IMR-90 (cell line): Measurements from ENCODE around the gene PPFIA1. TPM values are rescaled to one million over a fixed set of nuclear protein-coding genes. Genes with fewer than 3 reads are reported as not detected.

Experiments used
- ATAC-seq: fragments of 200-7000 bp; cut with Tn5 transposase; 2 replicates; pipeline ENCODE4 v1.9.1; 2020; ENCODE audit warnings: low read depth, mild to moderate bottlenecking, moderate library complexity
- BruUV-seq: library from RNA; stranded (reverse); fragments of 400-500 nt; replicated peaks from 2 replicates; lab custom pipeline; 2021; lab: Mats Ljungman, UMichigan
- CTCF ChIA-PET: fragments of 300-600 bp; formaldehyde crosslinking; extraction: SDS; loops from one replicate; lab custom pipeline; 2021; ENCODE audit warnings: antibody characterized with exemption; lab: Yijun Ruan, JAX
- POLR2A ChIA-PET: fragments of 300-600 bp; sonication (Branson Sonifier 250); formaldehyde crosslinking; loops from one replicate; lab custom pipeline; 2022; ENCODE audit warnings: antibody characterized with exemption; ENCODE audit not compliant: unreplicated experiment; lab: Charles Lee
- DNase-seq: peaks from one replicate; pipeline ENCODE4 v3.0.0; 2013
- H2AFZ ChIP-seq: replicated peaks from 2 replicates; pipeline ENCODE3; 2013; ENCODE audit warnings: low read length, mild to moderate bottlenecking; ENCODE audit not compliant: poor library complexity
- H2AK5ac ChIP-seq: 2 replicates; pipeline ENCODE4 v1.6.1; 2013; ENCODE audit warnings: low read depth, low read length, inconsistent platforms
- H2AK9ac ChIP-seq: replicated peaks from 2 replicates; pipeline ENCODE3; 2013; ENCODE audit warnings: mild to moderate bottlenecking, low read depth, low read length, moderate library complexity; ENCODE audit not compliant: poor library complexity
- H2BK120ac ChIP-seq: 2 replicates; pipeline ENCODE4 v1.6.1; 2013; ENCODE audit warnings: low read depth, low read length, inconsistent platforms
- H2BK15ac ChIP-seq: 3 replicates; pipeline ENCODE4 v1.6.1; 2013; ENCODE audit warnings: low read depth, low read length, inconsistent platforms
- H2BK20ac ChIP-seq: 2 replicates; pipeline ENCODE4 v1.6.1; 2013; ENCODE audit warnings: low read depth, mild to moderate bottlenecking, inconsistent platforms, low read length, moderate library complexity
- H2BK5ac ChIP-seq: 2 replicates; pipeline ENCODE4 v1.6.1; 2013; ENCODE audit warnings: mild to moderate bottlenecking, low read depth, low read length, inconsistent platforms; ENCODE audit not compliant: poor library complexity, severe bottlenecking
- H3K14ac ChIP-seq: replicated peaks from 2 replicates; pipeline ENCODE4 v1.6.1; 2013; ENCODE audit warnings: low read depth, low read length, inconsistent platforms
- H3K18ac ChIP-seq: 2 replicates; pipeline ENCODE4 v1.6.1; 2013; ENCODE audit warnings: low read depth, low read length, control low read depth
- H3K23ac ChIP-seq: 2 replicates; pipeline ENCODE4 v1.6.1; 2013; ENCODE audit warnings: low read depth, low read length, inconsistent platforms
- H3K27ac ChIP-seq: 2 replicates; pipeline ENCODE4 v1.5.1; 2013; ENCODE audit warnings: mild to moderate bottlenecking, control low read depth, low read length; ENCODE audit not compliant: insufficient read depth
- H3K27me3 ChIP-seq: 2 replicates; pipeline ENCODE4 v1.6.1; 2013; ENCODE audit warnings: low read length; ENCODE audit not compliant: control insufficient read depth, insufficient read depth
- H3K36me3 ChIP-seq: 2 replicates; pipeline ENCODE4 v1.6.1; 2013; ENCODE audit warnings: low read length, mixed read lengths; ENCODE audit not compliant: control insufficient read depth, insufficient read depth
- H3K4ac ChIP-seq: 2 replicates; pipeline ENCODE4 v1.6.1; 2013; ENCODE audit warnings: low read depth, low read length, inconsistent platforms
- H3K4me1 ChIP-seq: 2 replicates; pipeline ENCODE4 v1.6.1; 2013; ENCODE audit warnings: low read length, mixed read lengths; ENCODE audit not compliant: control insufficient read depth, insufficient read depth
- H3K4me2 ChIP-seq: 2 replicates; pipeline ENCODE4 v1.6.1; 2013; ENCODE audit warnings: low read depth, mild to moderate bottlenecking, control low read depth, low read length, moderate library complexity
- H3K4me3 ChIP-seq: 2 replicates; pipeline ENCODE4 v1.5.1; 2013; ENCODE audit warnings: low read depth, mild to moderate bottlenecking, control low read depth, low read length, moderate library complexity; ENCODE audit not compliant: insufficient read depth
- H3K56ac ChIP-seq: 2 replicates; pipeline ENCODE4 v1.6.1; 2013; ENCODE audit warnings: low read length, inconsistent platforms; ENCODE audit not compliant: insufficient read depth; ENCODE audit errors: extremely low read depth
- H3K79me1 ChIP-seq, 2 experiments: 2 replicates each; pipeline ENCODE4 v1.6.1; 2013; ENCODE audit warnings: low read length in 2 of 2, inconsistent platforms in 1 of 2, low read depth in 1 of 2
- H3K9ac ChIP-seq: 2 replicates; pipeline ENCODE4 v1.6.1; 2013; ENCODE audit warnings: low read depth, low read length, control low read depth
- H3K9me1 ChIP-seq: 2 replicates; pipeline ENCODE4 v1.6.1; 2013; ENCODE audit warnings: low read length, inconsistent platforms; ENCODE audit not compliant: insufficient read depth
- H3K9me3 ChIP-seq: 2 replicates; pipeline ENCODE4 v1.6.1; 2013; ENCODE audit warnings: low read length; ENCODE audit not compliant: control insufficient read depth, insufficient read depth
- H4K20me1 ChIP-seq: 2 replicates; pipeline ENCODE4 v1.6.1; 2013; ENCODE audit warnings: low read length, inconsistent platforms; ENCODE audit not compliant: insufficient read depth
- H4K5ac ChIP-seq: 2 replicates; pipeline ENCODE4 v1.6.1; 2013; ENCODE audit warnings: mild to moderate bottlenecking, low read depth, low read length, control low read depth
- H4K8ac ChIP-seq, 2 experiments: 2 replicates each; pipeline ENCODE4 v1.6.1; 2013; ENCODE audit warnings: low read depth in 2 of 2, low read length in 2 of 2, control low read depth in 1 of 2, inconsistent platforms in 1 of 2
- H4K91ac ChIP-seq: 2 replicates; pipeline ENCODE4 v1.6.1; 2013; ENCODE audit warnings: low read depth, low read length, inconsistent platforms; ENCODE audit not compliant: insufficient read depth
- BHLHE40 ChIP-seq: fragments of 150-350 bp; IDR thresholded peaks from 2 replicates; pipeline ENCODE4 v1.6.1; 2016; ENCODE audit warnings: mild to moderate bottlenecking, low read depth, low read length
- CEBPB ChIP-seq: IDR thresholded peaks from 2 replicates; pipeline ENCODE4 v1.6.1; 2012; ENCODE audit warnings: low read depth, low read length, improper control_type of control experiment
- CHD1 ChIP-seq: IDR thresholded peaks from 2 replicates; pipeline ENCODE4 v1.6.1; 2012; ENCODE audit warnings: low read depth, low read length, improper control_type of control experiment
- CTCF ChIP-seq: conservative IDR thresholded peaks from 2 replicates; pipeline ENCODE4 v1.5.1; 2012; ENCODE audit warnings: mild to moderate bottlenecking, low read depth, low read length, improper control_type of control experiment
- ELK1 ChIP-seq: fragments of 150-350 bp; IDR thresholded peaks from 2 replicates; pipeline ENCODE4 v1.6.1; 2016; ENCODE audit warnings: low read depth, mild to moderate bottlenecking, low read length, moderate library complexity, borderline replicate concordance
- FOS ChIP-seq: fragments of 150-350 bp; IDR thresholded peaks from 2 replicates; pipeline ENCODE4 v1.6.1; 2016; ENCODE audit warnings: low read depth, low read length
- MAFK ChIP-seq: IDR thresholded peaks from 2 replicates; pipeline ENCODE4 v1.6.1; 2012; ENCODE audit warnings: low read depth, low read length, improper control_type of control experiment
- MAZ ChIP-seq: IDR thresholded peaks from 2 replicates; pipeline ENCODE4 v1.6.1; 2012; ENCODE audit warnings: low read depth, mild to moderate bottlenecking, low read length, improper control_type of control experiment, moderate library complexity, borderline replicate concordance
- MXI1 ChIP-seq: IDR thresholded peaks from 2 replicates; pipeline ENCODE4 v1.6.1; 2012; ENCODE audit warnings: low read depth, mild to moderate bottlenecking, low read length, moderate library complexity, borderline replicate concordance
- NFE2L2 ChIP-seq: fragments of 150-350 bp; IDR thresholded peaks from 2 replicates; pipeline ENCODE4 v1.6.1; 2016; ENCODE audit warnings: low read depth, mild to moderate bottlenecking, low read length
- POLR2A ChIP-seq: IDR thresholded peaks from 2 replicates; pipeline ENCODE4 v1.6.1; 2012; ENCODE audit warnings: mild to moderate bottlenecking, low read depth, low read length
- RAD21 ChIP-seq: IDR thresholded peaks from 2 replicates; pipeline ENCODE4 v1.6.1; 2012; ENCODE audit warnings: low read length, improper control_type of control experiment
- RCOR1 ChIP-seq: IDR thresholded peaks from 2 replicates; pipeline ENCODE4 v1.6.1; 2012; ENCODE audit warnings: mild to moderate bottlenecking, low read length, improper control_type of control experiment; ENCODE audit not compliant: insufficient replicate concordance
- RFX5 ChIP-seq: IDR thresholded peaks from 2 replicates; pipeline ENCODE4 v1.8.0; 2012; ENCODE audit warnings: low read depth, mild to moderate bottlenecking, low read length, moderate library complexity
- SMC3 ChIP-seq: fragments of 150-350 bp; IDR thresholded peaks from 2 replicates; pipeline ENCODE4 v1.6.1; 2016; ENCODE audit warnings: low read depth, mild to moderate bottlenecking, antibody characterized with exemption, low read length, moderate library complexity
- USF2 ChIP-seq: fragments of 150-350 bp; IDR thresholded peaks from 2 replicates; pipeline ENCODE4 v1.6.1; 2017; ENCODE audit warnings: mild to moderate bottlenecking, antibody characterized with exemption, low read length, low read depth
- WGBS, 2 experiments: methylation state at CpG; one replicate each; pipeline versions ENCODE4 v1.1.5 to v1.1.7; 2013; ENCODE audit warnings: missing lambda C conversion rate in 2 of 2; ENCODE audit not compliant: insufficient read length in 1 of 2; ENCODE audit errors: extremely low coverage in 2 of 2; 5-methylcytosine and 5-hydroxymethylcytosine counted together
- dilution Hi-C: fragments of 300-500 bp; cut with HindIII; formaldehyde crosslinking; loops from one replicate; pipeline ENCODE4 v1.14.3; 2018; ENCODE audit warnings: low sequenced_read_pairs; ENCODE audit not compliant: unreplicated experiment
- in situ Hi-C: fragments of 300-500 bp; cut with MboI; formaldehyde crosslinking; loops from 3 replicates; pipeline ENCODE4 v1.14.3; 2019; ENCODE audit warnings: low sequenced_read_pairs, inconsistent platforms, mixed read lengths
- intact Hi-C: fragments of 100-400 bp; cut with micrococcal nuclease; formaldehyde crosslinking; loops from 2 replicates; pipeline ENCODE4 v1.10.0; 2022
- polyA plus RNA-seq, 3 experiments: library from polyadenylated mRNA; depleted of rRNA; stranded (reverse); fragments of >200 nt; gene quantifications; 2 replicates each; pipeline ENCODE4 v1.2.3, GENCODE V29; 2012; ENCODE audit warnings: low replicate concordance in 1 of 3
- total RNA-seq: library from RNA; depleted of rRNA; stranded (reverse); fragments of >200 nt; gene quantifications from 2 replicates; pipeline ENCODE4 v1.2.3, GENCODE V29; 2012

The PPFIA1 gene
- total and polyA plus RNA-seq, 2 of the 4 experiments (the other 2 are of a cell fraction), result 25.6 to 37.2 TPM

- intact Hi-C loops (no loop called here), in situ Hi-C loops (no loop called here), dilution Hi-C loops (no loop called here)
- no peak overlapping the region for H3K23ac ChIP-seq
- H2BK5ac ChIP-seq, result no peak overlapping the region
- H3K4me3 ChIP-seq, result no peak overlapping the region
- H3K14ac ChIP-seq, result no peak overlapping the region
- no peak overlapping the region for H2BK20ac ChIP-seq
- BruUV-seq, result no TSS peak
- H3K27me3 ChIP-seq, result no peaks in the 10 kb centered on the region
- TF ChIP-seq BHLHE40 (no peak), SMC3 (no peak), NFE2L2 (no peak), CTCF (no peak), MAFK (no peak), CHD1 (no peak), CEBPB (no peak), RCOR1 (no peak), ELK1 (no peak), MAZ (no peak), POLR2A (no peak), RFX5 (no peak), RAD21 (no peak), USF2 (no peak), MXI1 (no peak), FOS (no peak)
- H2AK5ac ChIP-seq, result no peak overlapping the region
- H3K4me2 ChIP-seq, result no peak overlapping the region
- no peak for ATAC-seq
- H4K5ac ChIP-seq, result no peak overlapping the region
- H4K91ac ChIP-seq, result no peak overlapping the region
- no peak overlapping the region for H3K9ac ChIP-seq
- ChIA-PET CTCF (no interaction called here), POLR2A (no interaction called here)
- no peak overlapping the region for H2BK15ac ChIP-seq
- DNase-seq, result no peak
- peaks cover 98% of the 10 kb centered on the region for H4K20me1 ChIP-seq
- peaks cover 30 to 77% of the 10 kb centered on the region in 2 experiments for H3K79me1 ChIP-seq
- H2AFZ ChIP-seq, result no peak overlapping the region
- no peak overlapping the region for H3K27ac ChIP-seq
- 89% methylated on average over 3 of the region's 13 CpGs; no CpG with 5 or more reads in 1 of the 2 experiments for WGBS, 2 experiments
- H3K4ac ChIP-seq, result no peak overlapping the region
- H3K4me1 ChIP-seq, result peaks cover 6% of the 10 kb centered on the region
- H2AK9ac ChIP-seq, result no peak overlapping the region
- no peak overlapping the region for H3K18ac ChIP-seq
- peaks cover 67% of the 10 kb centered on the region for H3K36me3 ChIP-seq
- H2BK120ac ChIP-seq, result no peak overlapping the region
- H3K9me1 ChIP-seq, result peaks cover 11% of the 10 kb centered on the region
- no peak overlapping the region for H4K8ac ChIP-seq
- H3K9me3 ChIP-seq, result no peaks in the 10 kb centered on the region
- no peak overlapping the region for H3K56ac ChIP-seq
These were observed 136.6 kb downstream of the PPFIA1 start for GRCh38 chr11:70407121-70407520.
